Activated CD8-positive, alpha-beta memory T cell treated with anti-CD3 and anti-CD28 coated beads for 24 hours (primary cell): Measurements from ENCODE around the gene NR1H2.
A peak's percentile ranks its signal among the peaks of the same experiment; 100 is the strongest.
"Not testable (repeated sequence)": the region's sequence is repeated elsewhere in the genome, so short reads cannot be mapped to it uniquely, and the experiment has no call there.

Experiments used
- DNase-seq: peaks from one replicate; pipeline ENCODE4 v3.0.0-alpha.2; 2020

NR1H2 gene

DNA sequence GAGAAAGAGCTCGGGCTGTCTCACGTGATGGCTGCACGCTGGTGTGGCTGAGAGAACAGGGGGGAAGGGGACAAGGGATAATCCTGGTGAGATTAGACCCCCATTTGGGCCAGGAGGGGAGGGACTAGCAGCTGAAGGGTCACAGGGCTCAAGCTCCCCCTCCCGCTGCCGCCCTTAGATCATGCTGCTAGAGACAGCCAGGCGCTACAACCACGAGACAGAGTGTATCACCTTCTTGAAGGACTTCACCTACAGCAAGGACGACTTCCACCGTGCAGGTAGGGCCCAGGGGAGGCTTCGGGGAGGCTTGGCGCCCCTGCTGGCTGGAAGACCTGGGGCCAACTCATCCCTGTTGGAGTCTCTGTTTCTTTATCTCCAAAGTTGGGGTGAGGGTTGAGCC lies 3.3 kb downstream of the NR1H2 start:
- no peak for DNase-seq

DNA sequence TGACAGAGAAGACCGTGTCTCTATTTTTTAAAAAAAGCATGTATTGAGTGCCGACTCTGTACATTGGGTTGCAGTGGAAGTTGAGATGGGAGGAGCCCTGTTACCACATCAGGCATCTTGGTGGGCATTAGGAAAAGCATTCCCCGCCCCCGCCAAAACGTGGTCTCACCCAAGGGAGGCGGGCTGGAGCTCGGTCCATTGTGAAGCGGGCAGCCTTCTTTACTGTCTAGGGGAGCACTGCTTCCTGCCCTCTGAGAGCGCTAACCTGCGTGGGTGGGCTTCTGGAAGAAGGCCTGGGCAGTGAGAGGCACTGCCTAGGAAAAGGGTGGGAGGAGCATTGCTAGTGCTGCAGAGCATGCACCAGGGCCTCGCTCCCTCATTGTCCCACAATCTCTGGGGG lies 3.9 kb downstream of the NR1H2 start:
- no peak for DNase-seq

DNA sequence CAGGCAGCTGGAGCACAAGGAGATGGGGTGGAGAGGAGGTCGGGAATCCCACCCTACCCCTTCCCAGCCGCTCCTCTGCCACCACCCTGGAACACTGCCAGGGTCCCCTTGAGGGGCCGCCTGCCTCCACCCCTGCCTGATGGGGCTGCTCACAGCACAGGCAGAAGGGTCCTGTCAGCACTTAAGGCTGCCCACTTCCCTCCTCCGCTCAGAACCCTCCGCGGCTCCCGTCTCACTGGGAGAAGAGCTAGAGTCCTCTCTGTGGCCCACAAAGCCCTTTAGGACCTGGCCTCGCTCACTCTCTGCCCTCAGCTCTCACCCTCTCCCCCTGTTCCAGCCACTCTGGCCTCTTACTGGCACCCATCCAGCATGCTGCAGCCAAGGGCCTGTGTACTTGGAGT lies 4.5 kb downstream of the NR1H2 start:
- no peak for DNase-seq

DNA sequence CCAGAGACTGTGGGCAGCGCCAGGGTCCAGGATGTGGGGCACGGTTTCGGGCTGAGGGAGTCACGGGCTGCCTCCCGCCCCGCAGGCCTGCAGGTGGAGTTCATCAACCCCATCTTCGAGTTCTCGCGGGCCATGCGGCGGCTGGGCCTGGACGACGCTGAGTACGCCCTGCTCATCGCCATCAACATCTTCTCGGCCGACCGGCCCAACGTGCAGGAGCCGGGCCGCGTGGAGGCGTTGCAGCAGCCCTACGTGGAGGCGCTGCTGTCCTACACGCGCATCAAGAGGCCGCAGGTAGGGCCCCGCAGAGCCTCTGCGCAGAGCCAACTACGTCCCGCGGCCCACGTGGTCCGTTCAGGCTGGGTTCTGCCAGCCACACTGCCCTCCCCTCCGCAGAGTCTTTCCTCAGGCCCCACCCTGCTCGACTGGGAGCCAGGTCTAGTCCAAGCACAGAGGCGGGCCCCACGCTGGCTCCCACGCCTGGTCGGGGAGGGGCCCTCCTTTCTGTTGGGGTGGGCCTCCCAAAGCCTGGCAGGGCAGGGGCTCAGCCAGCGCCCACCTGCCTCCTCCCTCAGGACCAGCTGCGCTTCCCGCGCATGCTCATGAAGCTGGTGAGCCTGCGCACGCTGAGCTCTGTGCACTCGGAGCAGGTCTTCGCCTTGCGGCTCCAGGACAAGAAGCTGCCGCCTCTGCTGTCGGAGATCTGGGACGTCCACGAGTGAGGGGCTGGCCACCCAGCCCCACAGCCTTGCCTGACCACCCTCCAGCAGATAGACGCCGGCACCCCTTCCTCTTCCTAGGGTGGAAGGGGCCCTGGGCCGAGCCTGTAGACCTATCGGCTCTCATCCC lies 5.8 kb downstream of the NR1H2 start:
- no peak for DNase-seq

DNA sequence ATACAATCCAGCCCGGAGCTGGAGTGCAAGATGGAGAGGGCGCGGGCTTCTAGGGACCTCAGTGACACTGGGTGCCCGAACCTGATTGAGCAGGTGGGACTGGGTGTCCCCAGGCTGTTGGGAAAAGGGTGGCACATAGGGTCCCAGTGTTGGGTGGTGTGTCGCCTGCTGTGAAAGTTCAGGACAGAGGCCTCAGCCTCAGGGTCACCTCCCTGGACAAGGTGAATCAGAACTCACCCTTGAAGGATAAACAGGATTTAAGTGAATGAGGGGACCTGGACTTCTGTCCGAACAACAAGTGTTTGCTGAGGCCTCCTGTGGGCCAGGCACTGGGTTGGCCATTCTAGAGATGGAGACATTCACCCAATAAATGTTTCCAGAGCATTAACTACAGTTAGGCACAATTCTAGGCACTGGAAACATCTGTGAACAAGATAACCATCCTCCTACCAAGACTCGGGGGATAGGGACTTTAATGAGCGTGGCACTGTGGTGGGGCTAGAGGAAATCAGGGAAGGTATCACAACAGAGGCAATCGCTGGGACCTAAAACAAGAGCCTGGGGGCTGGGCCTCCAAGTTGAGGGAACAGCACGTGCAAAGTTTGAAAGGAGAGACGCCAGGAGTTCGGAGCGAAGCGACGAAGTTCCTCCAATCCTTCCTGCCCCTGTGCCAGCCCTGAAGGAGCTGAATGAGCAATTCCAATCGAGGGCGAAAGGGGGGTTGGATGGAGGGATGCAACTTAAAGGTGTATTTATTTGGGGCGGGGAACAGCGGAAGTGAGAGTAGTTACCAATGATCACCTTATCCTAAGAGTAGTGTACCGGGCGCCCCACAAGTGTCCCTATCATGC lies 7.0 kb downstream of the NR1H2 start:
- DNase-seq: no peak

DNA sequence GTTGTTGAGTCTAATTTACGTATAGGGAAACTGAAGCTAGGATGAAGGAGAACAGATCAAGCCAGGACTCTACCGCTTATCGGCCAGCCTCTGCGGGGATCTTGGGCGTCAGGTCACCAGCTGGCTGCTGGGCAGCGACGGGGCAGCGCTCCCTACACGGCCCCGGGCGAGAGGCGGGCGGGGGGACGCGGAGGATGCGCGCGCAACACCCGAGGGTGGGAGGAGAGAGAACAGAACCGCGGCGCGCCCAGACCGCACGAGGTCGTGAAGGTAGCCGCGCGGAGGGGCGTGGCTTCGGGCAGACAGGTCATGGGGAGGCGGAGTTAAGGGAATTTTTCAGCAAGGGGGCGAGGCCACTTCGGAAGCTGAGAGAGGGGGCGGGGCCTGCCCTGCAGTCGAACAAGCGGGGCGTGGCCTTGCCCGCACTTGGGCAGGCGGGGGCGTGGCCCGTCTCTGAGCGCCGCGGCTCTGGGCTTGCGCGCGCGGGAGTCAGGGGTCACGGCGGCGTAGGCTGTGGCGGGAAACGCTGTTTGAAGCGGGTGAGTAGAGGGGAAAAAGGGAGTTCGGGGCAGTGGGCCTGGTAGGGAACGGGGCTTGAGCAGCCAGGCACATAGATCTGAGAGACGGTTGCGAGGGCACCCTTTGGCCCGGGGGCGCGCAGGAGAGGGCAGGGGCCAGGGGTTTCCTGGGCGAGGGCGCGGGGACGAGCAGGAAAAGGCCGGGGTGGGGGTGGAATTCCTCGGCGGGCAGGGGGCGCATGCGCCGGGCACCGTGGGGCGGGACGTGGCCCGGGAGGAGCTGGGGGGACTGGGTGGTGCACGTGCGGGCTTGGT lies 7.8 kb downstream of the NR1H2 start, which contains the start of gene POLD1:
Gene POLD1, plus strand, starts transcription at position 496 of the 833 bp plus-strand sequence. CDS start 14,505 bp downstream, outside the sequence.
- peak; percentile 99 for DNase-seq

DNA sequence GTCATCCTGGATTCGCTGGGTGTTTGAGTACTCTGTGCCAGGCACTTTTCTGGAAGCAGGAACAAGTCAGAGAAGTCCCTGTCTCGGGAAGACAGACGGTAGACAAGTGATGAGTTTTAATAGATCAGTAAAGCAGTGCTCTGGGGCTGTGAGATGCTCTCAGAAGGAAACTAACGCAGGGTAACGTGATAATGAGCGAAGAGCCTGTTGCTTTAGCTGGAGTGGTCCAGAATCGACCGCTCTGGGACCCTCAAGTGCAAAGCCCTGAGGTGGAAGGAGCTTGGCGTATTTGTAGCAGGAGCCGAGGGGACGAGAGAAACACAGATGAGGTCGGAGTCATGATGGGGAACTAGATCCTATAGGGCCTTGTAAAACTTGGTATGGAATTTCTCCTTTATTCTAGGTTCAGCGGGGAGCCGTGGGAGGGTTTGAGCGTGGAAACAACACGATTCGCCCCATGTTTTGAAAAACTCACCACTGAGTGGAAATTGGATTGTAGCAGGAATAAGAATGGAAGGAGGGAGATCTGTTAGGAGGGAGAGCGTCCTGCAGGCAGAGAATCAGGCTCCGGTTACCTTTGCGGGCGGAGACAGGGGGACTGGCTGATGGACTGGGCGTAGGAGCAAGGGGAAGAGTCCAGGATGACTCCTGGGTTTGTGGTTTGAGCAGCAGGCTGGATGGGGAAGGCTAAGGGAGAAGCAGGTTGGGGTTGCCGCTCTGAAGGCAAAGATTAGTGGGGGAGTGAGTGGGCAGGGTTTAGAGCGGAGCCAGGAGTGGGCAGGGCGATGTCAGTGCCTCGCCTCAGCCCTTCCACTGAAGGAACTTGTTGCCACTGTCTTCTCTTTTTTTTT lies 8.7 kb downstream of the NR1H2 start:
- no peak for DNase-seq

DNA sequence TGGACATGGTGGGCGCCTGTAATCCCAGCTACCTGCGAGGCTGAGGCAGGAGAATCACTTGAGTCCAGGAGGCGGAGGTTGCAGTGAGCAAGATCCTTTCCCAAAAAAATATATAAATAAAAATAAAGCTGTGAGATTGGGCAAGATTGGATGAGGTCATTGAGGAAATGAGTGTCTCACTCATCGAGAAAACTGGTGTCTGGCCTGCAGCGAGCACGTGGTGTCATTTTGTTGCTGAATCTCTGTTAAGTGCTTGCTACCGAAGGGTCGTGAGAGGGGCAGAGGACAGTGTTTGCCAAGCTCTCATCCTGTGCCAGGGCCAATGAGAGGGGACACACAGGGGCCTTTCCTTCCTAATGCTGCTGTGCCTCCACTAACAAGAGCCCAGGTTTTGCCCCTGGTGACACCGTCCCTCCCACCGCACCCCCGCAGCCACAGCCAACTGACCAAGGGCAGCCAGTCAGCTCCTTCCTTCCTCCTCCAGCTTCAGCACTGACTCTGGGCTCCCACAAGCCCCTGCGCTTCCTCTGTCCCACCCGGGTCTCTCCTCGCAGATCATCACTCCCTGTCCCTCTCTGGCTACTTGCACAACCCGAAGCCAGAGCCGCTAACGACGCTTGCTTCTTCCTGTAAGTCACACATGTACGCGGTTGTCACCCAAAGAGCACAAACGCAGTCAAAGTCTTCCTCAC lies 11.1 kb downstream of the NR1H2 start:
- no peak for DNase-seq

DNA sequence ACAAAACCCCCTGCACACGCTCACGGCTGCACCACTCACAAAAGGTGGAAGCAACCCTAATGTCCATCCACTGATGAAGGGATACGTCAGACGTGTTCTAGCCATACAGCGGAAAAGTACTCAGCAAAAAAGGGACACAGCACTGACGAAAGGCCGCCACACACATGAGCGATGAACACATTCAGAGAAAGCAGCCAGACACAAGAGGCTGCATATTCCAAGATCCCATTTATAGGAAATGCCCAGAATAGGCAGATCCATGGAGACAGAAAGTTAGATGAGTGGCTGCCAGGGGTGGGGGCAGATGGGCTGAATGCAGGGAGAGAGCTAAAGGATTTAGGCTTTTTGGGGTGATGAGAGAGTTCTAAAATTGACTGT lies 11.6 kb downstream of the NR1H2 start:
- no peak for DNase-seq

DNA sequence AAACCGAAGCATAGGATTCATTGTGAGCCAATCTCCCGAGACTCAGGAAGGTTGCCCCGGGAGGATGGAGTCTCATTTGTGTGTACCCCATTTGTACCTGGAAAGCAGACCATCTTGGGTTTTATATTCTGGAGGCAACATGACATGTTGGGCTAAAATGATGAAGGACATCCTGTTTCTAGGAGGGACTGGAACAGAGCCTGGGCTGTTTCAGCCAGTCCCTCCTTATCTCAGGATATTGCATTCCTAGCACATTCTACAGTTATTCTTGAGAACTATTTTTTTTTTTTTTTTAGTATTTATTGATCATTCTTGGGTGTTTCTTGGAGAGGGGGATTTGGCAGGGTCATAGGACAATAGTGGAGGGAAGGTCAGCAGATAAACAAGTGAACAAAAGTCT lies 14.0 kb downstream of the NR1H2 start:
- DNase-seq: not testable (repeated sequence)

DNA sequence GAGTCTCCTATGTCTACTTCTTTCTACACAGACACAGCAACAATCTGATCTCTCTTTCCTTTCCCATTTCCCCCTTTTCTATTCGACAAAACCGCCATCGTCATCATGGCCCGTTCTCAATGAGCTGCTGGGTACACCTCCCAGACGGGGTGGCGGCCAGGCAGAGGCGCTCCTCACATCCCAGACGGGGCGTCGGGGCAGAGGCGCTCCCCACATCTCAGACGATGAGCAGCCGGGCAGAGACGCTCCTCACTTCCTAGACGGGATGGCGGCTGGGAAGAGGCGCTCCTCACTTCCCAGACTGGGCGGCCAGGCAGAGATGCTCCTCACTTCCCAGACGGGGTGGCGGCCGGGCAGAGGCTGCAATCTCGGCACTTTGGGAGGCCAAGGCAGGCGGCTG lies 14.7 kb downstream of the NR1H2 start:
- not testable (repeated sequence) for DNase-seq

DNA sequence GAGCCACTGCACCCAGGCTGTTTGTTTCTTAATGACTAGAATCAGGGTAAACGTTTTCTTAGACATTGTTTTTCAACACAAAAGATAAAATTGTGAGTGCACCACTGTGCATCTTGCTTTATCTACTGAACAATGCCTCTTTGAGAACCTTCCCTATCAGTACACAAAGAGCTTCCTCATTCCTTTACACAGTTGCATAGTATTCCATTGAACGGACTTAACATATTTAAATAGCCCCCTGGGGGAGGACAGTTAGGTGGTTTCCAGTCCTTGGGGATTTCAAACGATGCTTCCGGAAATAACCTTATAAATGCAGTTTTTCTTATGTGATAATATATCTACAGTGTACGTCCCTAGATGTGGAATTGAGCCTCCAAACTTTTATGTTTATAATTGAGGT lies 16.5 kb downstream of the NR1H2 start:
- no peak for DNase-seq

DNA sequence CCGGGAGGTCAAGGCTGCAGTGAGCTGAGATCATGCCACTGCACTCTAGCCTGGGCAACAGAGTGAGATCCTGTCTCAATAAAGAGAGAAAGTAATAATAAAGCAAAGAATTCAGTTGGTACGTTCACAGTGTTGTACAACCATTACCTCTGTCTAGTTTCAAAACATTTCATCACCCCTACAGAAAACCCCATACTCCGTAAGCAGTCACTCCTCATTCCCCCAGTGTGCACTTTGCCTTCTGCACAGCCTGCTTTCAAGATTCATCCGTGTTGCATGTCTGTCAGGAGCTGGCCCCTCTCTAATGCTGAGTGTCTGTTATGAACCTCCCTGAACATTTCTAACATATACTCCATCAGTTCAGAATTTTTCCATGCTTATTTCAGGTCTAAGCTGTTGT lies 17.3 kb downstream of the NR1H2 start:
- no peak for DNase-seq

DNA sequence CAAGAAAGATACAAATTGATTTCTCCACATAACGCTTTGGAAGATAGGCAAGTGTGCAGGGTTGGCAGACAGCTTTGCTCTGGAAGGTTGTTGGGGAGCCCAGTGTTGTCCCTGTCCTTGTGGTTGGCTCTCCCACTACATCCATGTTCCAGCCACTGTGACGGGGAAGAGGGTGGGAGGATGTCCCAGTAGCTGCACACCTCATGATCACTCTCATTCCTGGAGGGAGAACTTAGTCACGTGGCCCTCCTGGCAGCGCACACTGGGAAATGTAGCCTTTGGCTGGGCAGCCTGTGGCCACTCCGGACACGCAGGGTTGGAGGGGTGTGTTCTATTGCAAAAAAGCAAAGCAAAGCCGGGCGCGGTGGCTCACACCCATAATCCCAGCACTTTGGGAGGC lies 17.8 kb downstream of the NR1H2 start:
- DNase-seq: no peak

DNA sequence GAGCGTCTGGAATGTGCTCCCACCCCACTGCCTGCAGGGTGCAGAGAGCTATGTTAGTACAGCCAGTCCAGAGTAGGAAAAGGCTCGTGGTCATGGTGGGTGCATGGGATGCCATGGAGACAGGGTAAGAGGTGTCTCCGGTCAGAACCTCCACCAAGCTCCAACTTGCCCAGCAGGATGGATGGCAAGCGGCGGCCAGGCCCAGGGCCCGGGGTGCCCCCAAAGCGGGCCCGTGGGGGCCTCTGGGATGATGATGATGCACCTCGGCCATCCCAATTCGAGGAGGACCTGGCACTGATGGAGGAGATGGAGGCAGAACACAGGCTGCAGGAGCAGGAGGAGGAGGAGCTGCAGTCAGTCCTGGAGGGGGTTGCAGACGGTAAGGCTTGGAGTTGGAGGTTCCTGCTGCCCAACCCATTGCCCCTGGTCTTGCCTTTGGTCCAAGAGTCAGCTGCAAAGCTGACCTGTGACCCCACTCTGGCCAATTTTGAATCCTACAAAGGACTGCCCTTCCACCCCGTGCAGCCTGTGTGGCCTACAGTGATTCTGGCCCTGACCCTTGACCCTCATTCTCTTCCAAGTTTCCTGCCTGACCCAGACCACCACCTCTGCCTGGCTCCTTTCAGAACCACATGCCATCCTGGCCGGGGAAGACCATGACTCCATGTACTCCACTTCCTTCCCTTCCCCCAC lies 22.6 kb downstream of the NR1H2 start:
- no peak for DNase-seq

DNA sequence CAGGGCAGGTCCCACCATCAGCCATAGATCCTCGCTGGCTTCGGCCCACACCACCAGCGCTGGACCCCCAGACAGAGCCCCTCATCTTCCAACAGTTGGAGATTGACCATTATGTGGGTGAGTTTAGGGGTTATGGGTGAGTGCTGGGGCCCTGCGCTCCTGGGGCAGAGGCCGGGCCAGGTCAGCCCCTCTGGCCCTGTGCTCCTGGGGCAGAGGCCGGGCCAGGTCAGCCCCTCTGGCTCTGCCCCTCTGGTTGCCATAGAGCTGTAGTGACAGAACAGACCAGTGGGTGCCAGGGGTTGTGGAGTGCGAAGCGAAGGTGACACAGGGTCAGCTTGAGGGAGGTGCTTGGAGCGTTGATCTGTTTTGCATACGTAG lies 23.1 kb downstream of the NR1H2 start:
- no peak for DNase-seq

DNA sequence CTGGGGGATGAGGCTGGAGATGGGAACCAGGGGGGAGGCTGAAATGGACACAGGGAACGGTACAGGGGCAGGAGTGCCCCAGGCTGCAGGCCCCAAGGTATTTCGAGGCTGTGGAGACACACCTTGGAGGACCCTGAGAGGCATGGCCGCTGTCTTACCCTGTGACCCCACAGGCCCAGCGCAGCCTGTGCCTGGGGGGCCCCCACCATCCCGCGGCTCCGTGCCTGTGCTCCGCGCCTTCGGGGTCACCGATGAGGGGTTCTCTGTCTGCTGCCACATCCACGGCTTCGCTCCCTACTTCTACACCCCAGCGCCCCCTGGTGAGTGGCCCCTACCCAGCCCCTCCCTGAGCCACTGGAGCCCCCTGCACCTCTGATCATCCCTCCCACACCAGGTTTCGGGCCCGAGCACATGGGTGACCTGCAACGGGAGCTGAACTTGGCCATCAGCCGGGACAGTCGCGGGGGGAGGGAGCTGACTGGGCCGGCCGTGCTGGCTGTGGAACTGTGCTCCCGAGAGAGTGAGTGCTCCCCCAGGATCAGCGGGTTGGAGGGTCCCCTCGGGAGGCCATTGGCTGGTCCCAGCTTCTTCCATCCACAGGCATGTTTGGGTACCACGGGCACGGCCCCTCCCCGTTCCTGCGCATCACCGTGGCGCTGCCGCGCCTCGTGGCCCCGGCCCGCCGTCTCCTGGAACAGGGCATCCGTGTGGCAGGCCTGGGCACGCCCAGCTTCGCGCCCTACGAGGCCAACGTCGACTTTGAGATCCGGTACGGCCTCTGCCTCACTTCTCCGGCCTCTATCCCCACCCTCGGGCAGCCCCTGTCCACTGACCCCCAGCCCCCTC lies 25.6 kb downstream of the NR1H2 start:
- no peak for DNase-seq

DNA sequence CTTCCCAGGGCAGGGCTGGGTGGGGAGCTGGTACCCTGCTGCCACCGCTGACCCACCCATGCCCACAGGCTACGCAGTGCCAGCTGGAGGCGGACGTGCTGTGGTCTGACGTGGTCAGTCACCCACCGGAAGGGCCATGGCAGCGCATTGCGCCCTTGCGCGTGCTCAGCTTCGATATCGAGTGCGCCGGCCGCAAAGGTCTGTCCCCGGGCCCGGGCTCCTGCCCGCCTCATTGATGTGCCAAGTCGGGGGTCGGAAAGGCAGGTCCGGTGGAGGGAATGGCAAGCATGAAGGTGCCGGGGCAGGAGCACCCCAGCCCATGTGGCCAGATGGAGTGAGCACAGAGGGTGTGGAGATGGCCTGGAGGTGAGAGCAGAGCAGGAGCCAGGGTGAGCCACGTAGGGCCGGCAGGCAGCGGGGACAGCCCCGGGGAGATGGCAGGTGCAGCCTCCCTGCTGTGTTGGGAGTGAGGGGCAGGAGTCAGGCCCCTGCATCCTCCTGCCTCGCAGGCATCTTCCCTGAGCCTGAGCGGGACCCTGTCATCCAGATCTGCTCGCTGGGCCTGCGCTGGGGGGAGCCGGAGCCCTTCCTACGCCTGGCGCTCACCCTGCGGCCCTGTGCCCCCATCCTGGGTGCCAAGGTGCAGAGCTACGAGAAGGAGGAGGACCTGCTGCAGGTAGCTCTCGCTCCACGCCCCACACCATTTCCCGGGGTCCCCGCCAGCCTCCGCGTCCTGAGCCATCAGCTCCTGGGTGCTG lies 26.5 kb downstream of the NR1H2 start:
- DNase-seq: no peak

DNA sequence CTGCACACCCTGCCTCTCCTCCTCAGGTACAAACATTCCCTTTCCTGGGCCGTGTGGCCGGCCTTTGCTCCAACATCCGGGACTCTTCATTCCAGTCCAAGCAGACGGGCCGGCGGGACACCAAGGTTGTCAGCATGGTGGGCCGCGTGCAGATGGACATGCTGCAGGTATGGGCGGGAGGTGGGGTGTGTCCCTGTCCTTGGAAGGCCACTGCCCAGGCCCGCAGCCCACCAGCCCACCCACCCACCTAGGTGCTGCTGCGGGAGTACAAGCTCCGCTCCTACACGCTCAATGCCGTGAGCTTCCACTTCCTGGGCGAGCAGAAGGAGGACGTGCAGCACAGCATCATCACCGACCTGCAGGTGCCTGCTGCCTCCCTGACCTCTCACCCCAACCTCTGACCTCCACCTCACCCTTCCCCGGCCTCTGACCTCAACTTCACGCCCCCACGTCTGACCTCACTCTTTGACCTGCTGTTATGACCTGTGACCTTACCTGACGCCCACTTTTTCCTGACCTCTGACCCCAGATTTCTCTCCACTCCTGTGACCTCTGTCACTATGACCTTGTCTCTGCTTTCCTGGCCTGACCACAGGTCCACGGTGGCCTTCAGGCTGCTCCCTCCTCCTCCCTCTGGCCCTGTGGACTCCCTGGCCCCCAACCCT lies 30.0 kb downstream of the NR1H2 start:
- DNase-seq: no peak
